Neuronal stem cell (in vitro differentiated cells): Measurements from ENCODE around the gene MEGF11.

Experiments used
- DNase-seq: peaks from one replicate; pipeline ENCODE4 v3.0.0-alpha.2; 2013; ENCODE audit warnings: low spot score
- H2AFZ ChIP-seq: one replicate; pipeline ENCODE4 v1.6.1; 2013; ENCODE audit warnings: mild to moderate bottlenecking, low read length, inconsistent platforms
- H2AK5ac ChIP-seq: 2 replicates; pipeline ENCODE4 v1.6.1; 2013; ENCODE audit warnings: low read depth, mild to moderate bottlenecking, inconsistent platforms, low read length, moderate library complexity, mixed read lengths
- H2BK120ac ChIP-seq: 2 replicates; pipeline ENCODE4 v1.6.1; 2013; ENCODE audit warnings: low read depth, mild to moderate bottlenecking, inconsistent platforms, low read length, moderate library complexity, mixed read lengths
- H2BK12ac ChIP-seq: one replicate; pipeline ENCODE4 v1.6.1; 2013; ENCODE audit warnings: low read length, inconsistent platforms
- H2BK15ac ChIP-seq: 2 replicates; pipeline ENCODE4 v1.6.1; 2013; ENCODE audit warnings: mild to moderate bottlenecking, low read length, inconsistent platforms, mixed read lengths
- H2BK5ac ChIP-seq: one replicate; pipeline ENCODE4 v1.6.1; 2013; ENCODE audit warnings: inconsistent platforms, mild to moderate bottlenecking, low read length, moderate library complexity
- H3K14ac ChIP-seq: one replicate; pipeline ENCODE4 v1.6.1; 2013; ENCODE audit warnings: low read length, inconsistent platforms
- H3K18ac ChIP-seq: 2 replicates; pipeline ENCODE4 v1.6.1; 2013; ENCODE audit warnings: low read length, inconsistent platforms
- H3K23ac ChIP-seq: 2 replicates; pipeline ENCODE4 v1.6.1; 2013; ENCODE audit warnings: low read depth, mild to moderate bottlenecking, mixed read lengths, low read length, inconsistent platforms; ENCODE audit not compliant: poor library complexity
- H3K27ac ChIP-seq: replicated peaks from 3 replicates; pipeline ENCODE4 v1.5.1; 2013; ENCODE audit warnings: low read length, inconsistent platforms
- H3K27me3 ChIP-seq, 3 experiments: 2 replicates each; pipeline ENCODE4 v1.6.1; 2013; ENCODE audit warnings: low read length in 3 of 3, mild to moderate bottlenecking in 2 of 3, inconsistent platforms in 1 of 3, low read depth in 1 of 3, mixed read lengths in 1 of 3, moderate library complexity in 1 of 3; ENCODE audit not compliant: control insufficient read depth in 3 of 3, insufficient read depth in 3 of 3
- H3K36me3 ChIP-seq, 2 donors: replicated peaks in 1 of 2; 2 replicates each; pipeline ENCODE4 v1.6.1; 2013; ENCODE audit warnings: low read length in 2 of 2; ENCODE audit not compliant: control insufficient read depth in 2 of 2, insufficient read depth in 2 of 2
- H3K4ac ChIP-seq: 2 replicates; pipeline ENCODE4 v1.6.1; 2013; ENCODE audit warnings: inconsistent platforms, mild to moderate bottlenecking, low read length, moderate library complexity
- H3K4me1 ChIP-seq, 2 donors: 1 replicate in 1 of 2; 2 replicates in 1 of 2; pipeline ENCODE4 v1.6.1; 2013; ENCODE audit warnings: low read length in 2 of 2, low read depth in 1 of 2; ENCODE audit not compliant: control insufficient read depth in 2 of 2, insufficient read depth in 1 of 2
- H3K4me2 ChIP-seq: one replicate; pipeline ENCODE4 v1.6.1; 2013; ENCODE audit warnings: mild to moderate bottlenecking, low read length, inconsistent platforms; ENCODE audit not compliant: insufficient read depth, poor library complexity, severe bottlenecking
- H3K4me3 ChIP-seq, 2 donors: 2 replicates each; pipeline ENCODE4 v1.5.1; 2013; ENCODE audit warnings: low read length in 2 of 2, mild to moderate bottlenecking in 2 of 2, inconsistent platforms in 1 of 2, moderate library complexity in 1 of 2
- H3K79me1 ChIP-seq: one replicate; pipeline ENCODE4 v1.6.1; 2013; ENCODE audit warnings: low read depth, mild to moderate bottlenecking, inconsistent platforms, low read length, moderate library complexity
- H3K9ac ChIP-seq: one replicate; pipeline ENCODE4 v1.6.1; 2013; ENCODE audit warnings: mild to moderate bottlenecking, low read depth, low read length, inconsistent platforms; ENCODE audit not compliant: poor library complexity
- H3K9me3 ChIP-seq, 2 donors: replicated peaks in 1 of 2; 2 replicates each; pipeline versions ENCODE3 to v1.6.1; 2013; ENCODE audit warnings: low read length in 2 of 2, mild to moderate bottlenecking in 2 of 2, inconsistent platforms in 1 of 2, low read depth in 1 of 2, mixed read lengths in 1 of 2, moderate library complexity in 1 of 2; ENCODE audit not compliant: control insufficient read depth in 2 of 2, insufficient read depth in 1 of 2
- H4K8ac ChIP-seq: one replicate; pipeline ENCODE4 v1.6.1; 2013; ENCODE audit warnings: low read depth, mild to moderate bottlenecking, inconsistent platforms, low read length, moderate library complexity
- H4K91ac ChIP-seq: one replicate; pipeline ENCODE4 v1.6.1; 2013; ENCODE audit warnings: low read length, low read depth, mild to moderate bottlenecking, inconsistent platforms; ENCODE audit not compliant: poor library complexity
- WGBS, 2 donors: extraction: QIAGEN DNeasy Blood & Tissue Kit; methylation state at CpG; one replicate each; pipeline ENCODE4 v1.1.7; 2013; ENCODE audit warnings: missing lambda C conversion rate in 2 of 2, mixed read lengths in 1 of 2; ENCODE audit not compliant: insufficient read length in 2 of 2, insufficient replicate concordance in 1 of 2; ENCODE audit errors: extremely low coverage in 2 of 2; 5-methylcytosine and 5-hydroxymethylcytosine counted together

Gene MEGF11

GRCh38 chr15:65919353-65919752 is 334.2 kb downstream of the MEGF11 start:
- Histone ChIP-seq H3K9ac (no peak overlapping the region), H2BK5ac (no peak overlapping the region), H3K9me3 (no peaks in the 10 kb centered on the region), H3K4ac (no peak overlapping the region), H2BK15ac (no peak overlapping the region), H3K36me3 (no peaks in the 10 kb centered on the region), H3K14ac (no peak overlapping the region), H2BK120ac (no peak overlapping the region), H3K23ac (no peak overlapping the region), H3K27ac (no peak overlapping the region), H3K4me1 (peaks cover 7 to 8% of the 10 kb centered on the region in 2 donors), H3K18ac (no peak overlapping the region), H3K4me2 (no peak overlapping the region), H2AK5ac (no peak overlapping the region), H2AFZ (no peak overlapping the region), H3K79me1 (no peaks in the 10 kb centered on the region), H2BK12ac (no peak overlapping the region), H4K91ac (no peak overlapping the region), H4K8ac (no peak overlapping the region), H3K4me3 (no peak overlapping the region), H3K27me3 (no peaks in the 10 kb centered on the region)
- no CpG with 5 or more reads among the region's 9 CpGs for WGBS, 2 donors
- no peak for DNase-seq

- Histone ChIP-seq H3K9ac (no peak overlapping the region), H3K27me3 (no peaks in the 10 kb centered on the region), H3K4me1 (peaks cover 7 to 8% of the 10 kb centered on the region in 2 donors)
These were observed 334.6 kb downstream of the MEGF11 start for GRCh38 chr15:65918945-65919344.

GRCh38 chr15:65918357-65918920 is 335.1 kb downstream of the MEGF11 start:
- H2BK5ac ChIP-seq: no peak overlapping the region
- no peak overlapping the region for H3K4me2 ChIP-seq
- H4K91ac ChIP-seq: no peak overlapping the region
- no peak overlapping the region for H3K27ac ChIP-seq
- no peak overlapping the region for H3K23ac ChIP-seq
- no peak overlapping the region for H2AFZ ChIP-seq
- H3K27me3 ChIP-seq: no peaks in the 10 kb centered on the region
- peaks cover 7 to 8% of the 10 kb centered on the region in 2 donors for H3K4me1 ChIP-seq
- no peak overlapping the region for H2BK15ac ChIP-seq
- no peak overlapping the region for H4K8ac ChIP-seq
- no peak overlapping the region for H3K4ac ChIP-seq
- no peaks in the 10 kb centered on the region for H3K36me3 ChIP-seq
- no peak overlapping the region for H2AK5ac ChIP-seq
- H3K14ac ChIP-seq: no peak overlapping the region
- H3K9me3 ChIP-seq: no peaks in the 10 kb centered on the region
- H3K4me3 ChIP-seq: no peak overlapping the region
- no peak overlapping the region for H3K18ac ChIP-seq
- H2BK12ac ChIP-seq: no peak overlapping the region
- WGBS, 2 donors: no CpG with 5 or more reads among the region's 3 CpGs
- DNase-seq: no peak
- H3K9ac ChIP-seq: no peak overlapping the region
- H2BK120ac ChIP-seq: no peak overlapping the region
- no peaks in the 10 kb centered on the region for H3K79me1 ChIP-seq

More at GRCh38 chr15:65918945-65919344, 334.6 kb downstream of the MEGF11 start:
- Histone ChIP-seq H3K14ac (no peak overlapping the region), H4K91ac (no peak overlapping the region), H2AFZ (no peak overlapping the region), H2AK5ac (no peak overlapping the region), H2BK12ac (no peak overlapping the region), H2BK120ac (no peak overlapping the region), H3K23ac (no peak overlapping the region), H3K4ac (no peak overlapping the region), H3K36me3 (no peaks in the 10 kb centered on the region), H3K4me3 (no peak overlapping the region), H2BK5ac (no peak overlapping the region), H3K4me2 (no peak overlapping the region), H2BK15ac (no peak overlapping the region), H3K9me3 (no peaks in the 10 kb centered on the region), H3K27ac (no peak overlapping the region), H3K18ac (no peak overlapping the region), H4K8ac (no peak overlapping the region), H3K79me1 (no peaks in the 10 kb centered on the region)
- WGBS, 2 donors: no CpG with 5 or more reads among the region's 5 CpGs
- no peak for DNase-seq

GRCh38 chr15:65917936-65918335 is 335.6 kb downstream of the MEGF11 start:
- Histone ChIP-seq H2AK5ac (no peak overlapping the region), H3K27me3 (no peaks in the 10 kb centered on the region), H3K4ac (no peak overlapping the region), H2BK120ac (no peak overlapping the region), H4K91ac (no peak overlapping the region), H3K27ac (no peak overlapping the region), H3K36me3 (no peaks in the 10 kb centered on the region), H3K14ac (no peak overlapping the region), H3K79me1 (no peaks in the 10 kb centered on the region), H2BK12ac (no peak overlapping the region), H3K18ac (no peak overlapping the region), H2BK5ac (no peak overlapping the region), H2BK15ac (no peak overlapping the region), H2AFZ (no peak overlapping the region), H3K4me2 (no peak overlapping the region), H3K4me3 (no peak overlapping the region), H4K8ac (no peak overlapping the region), H3K23ac (no peak overlapping the region), H3K9me3 (no peaks in the 10 kb centered on the region), H3K9ac (no peak overlapping the region), H3K4me1 (peaks cover 7 to 8% of the 10 kb centered on the region in 2 donors)
- no peak for DNase-seq
- no CpG with 5 or more reads among the region's 4 CpGs for WGBS, 2 donors
